IMR-90 (cell line): Measurements from ENCODE around the gene ALDH2. TPM values are rescaled to one million over a fixed set of nuclear protein-coding genes. Genes with fewer than 3 reads are reported as not detected.

Source experiments
- ATAC-seq: fragments of 200-7000 bp; cut with Tn5 transposase; 2 replicates; pipeline ENCODE4 v1.9.1; 2020; ENCODE audit warnings: low read depth, mild to moderate bottlenecking, moderate library complexity
- BruUV-seq: library from RNA; stranded (reverse); fragments of 400-500 nt; replicated peaks from 2 replicates; lab custom pipeline; 2021; lab: Mats Ljungman, UMichigan
- CTCF ChIA-PET: fragments of 300-600 bp; formaldehyde crosslinking; extraction: SDS; loops from one replicate; lab custom pipeline; 2021; ENCODE audit warnings: antibody characterized with exemption; lab: Yijun Ruan, JAX
- POLR2A ChIA-PET: fragments of 300-600 bp; sonication (Branson Sonifier 250); formaldehyde crosslinking; loops from one replicate; lab custom pipeline; 2022; ENCODE audit warnings: antibody characterized with exemption; ENCODE audit not compliant: unreplicated experiment; lab: Charles Lee
- DNase-seq: peaks from one replicate; pipeline ENCODE4 v3.0.0; 2013
- H2AFZ ChIP-seq: replicated peaks from 2 replicates; pipeline ENCODE3; 2013; ENCODE audit warnings: low read length, mild to moderate bottlenecking; ENCODE audit not compliant: poor library complexity
- H2AK5ac ChIP-seq: 2 replicates; pipeline ENCODE4 v1.6.1; 2013; ENCODE audit warnings: low read depth, low read length, inconsistent platforms
- H2AK9ac ChIP-seq: replicated peaks from 2 replicates; pipeline ENCODE3; 2013; ENCODE audit warnings: mild to moderate bottlenecking, low read depth, low read length, moderate library complexity; ENCODE audit not compliant: poor library complexity
- H2BK120ac ChIP-seq: 2 replicates; pipeline ENCODE4 v1.6.1; 2013; ENCODE audit warnings: low read depth, low read length, inconsistent platforms
- H2BK15ac ChIP-seq: 3 replicates; pipeline ENCODE4 v1.6.1; 2013; ENCODE audit warnings: low read depth, low read length, inconsistent platforms
- H2BK20ac ChIP-seq: 2 replicates; pipeline ENCODE4 v1.6.1; 2013; ENCODE audit warnings: low read depth, mild to moderate bottlenecking, inconsistent platforms, low read length, moderate library complexity
- H2BK5ac ChIP-seq: 2 replicates; pipeline ENCODE4 v1.6.1; 2013; ENCODE audit warnings: mild to moderate bottlenecking, low read depth, low read length, inconsistent platforms; ENCODE audit not compliant: poor library complexity, severe bottlenecking
- H3K14ac ChIP-seq: replicated peaks from 2 replicates; pipeline ENCODE4 v1.6.1; 2013; ENCODE audit warnings: low read depth, low read length, inconsistent platforms
- H3K18ac ChIP-seq: 2 replicates; pipeline ENCODE4 v1.6.1; 2013; ENCODE audit warnings: low read depth, low read length, control low read depth
- H3K23ac ChIP-seq: 2 replicates; pipeline ENCODE4 v1.6.1; 2013; ENCODE audit warnings: low read depth, low read length, inconsistent platforms
- H3K27ac ChIP-seq: 2 replicates; pipeline ENCODE4 v1.5.1; 2013; ENCODE audit warnings: mild to moderate bottlenecking, control low read depth, low read length; ENCODE audit not compliant: insufficient read depth
- H3K27me3 ChIP-seq: 2 replicates; pipeline ENCODE4 v1.6.1; 2013; ENCODE audit warnings: low read length; ENCODE audit not compliant: control insufficient read depth, insufficient read depth
- H3K36me3 ChIP-seq: 2 replicates; pipeline ENCODE4 v1.6.1; 2013; ENCODE audit warnings: low read length, mixed read lengths; ENCODE audit not compliant: control insufficient read depth, insufficient read depth
- H3K4ac ChIP-seq: 2 replicates; pipeline ENCODE4 v1.6.1; 2013; ENCODE audit warnings: low read depth, low read length, inconsistent platforms
- H3K4me1 ChIP-seq: 2 replicates; pipeline ENCODE4 v1.6.1; 2013; ENCODE audit warnings: low read length, mixed read lengths; ENCODE audit not compliant: control insufficient read depth, insufficient read depth
- H3K4me2 ChIP-seq: 2 replicates; pipeline ENCODE4 v1.6.1; 2013; ENCODE audit warnings: low read depth, mild to moderate bottlenecking, control low read depth, low read length, moderate library complexity
- H3K4me3 ChIP-seq: 2 replicates; pipeline ENCODE4 v1.5.1; 2013; ENCODE audit warnings: low read depth, mild to moderate bottlenecking, control low read depth, low read length, moderate library complexity; ENCODE audit not compliant: insufficient read depth
- H3K56ac ChIP-seq: 2 replicates; pipeline ENCODE4 v1.6.1; 2013; ENCODE audit warnings: low read length, inconsistent platforms; ENCODE audit not compliant: insufficient read depth; ENCODE audit errors: extremely low read depth
- H3K79me1 ChIP-seq, 2 experiments: 2 replicates each; pipeline ENCODE4 v1.6.1; 2013; ENCODE audit warnings: low read length in 2 of 2, inconsistent platforms in 1 of 2, low read depth in 1 of 2
- H3K9ac ChIP-seq: 2 replicates; pipeline ENCODE4 v1.6.1; 2013; ENCODE audit warnings: low read depth, low read length, control low read depth
- H3K9me1 ChIP-seq: 2 replicates; pipeline ENCODE4 v1.6.1; 2013; ENCODE audit warnings: low read length, inconsistent platforms; ENCODE audit not compliant: insufficient read depth
- H3K9me3 ChIP-seq: 2 replicates; pipeline ENCODE4 v1.6.1; 2013; ENCODE audit warnings: low read length; ENCODE audit not compliant: control insufficient read depth, insufficient read depth
- H4K20me1 ChIP-seq: 2 replicates; pipeline ENCODE4 v1.6.1; 2013; ENCODE audit warnings: low read length, inconsistent platforms; ENCODE audit not compliant: insufficient read depth
- H4K5ac ChIP-seq: 2 replicates; pipeline ENCODE4 v1.6.1; 2013; ENCODE audit warnings: mild to moderate bottlenecking, low read depth, low read length, control low read depth
- H4K8ac ChIP-seq, 2 experiments: 2 replicates each; pipeline ENCODE4 v1.6.1; 2013; ENCODE audit warnings: low read depth in 2 of 2, low read length in 2 of 2, control low read depth in 1 of 2, inconsistent platforms in 1 of 2
- H4K91ac ChIP-seq: 2 replicates; pipeline ENCODE4 v1.6.1; 2013; ENCODE audit warnings: low read depth, low read length, inconsistent platforms; ENCODE audit not compliant: insufficient read depth
- BHLHE40 ChIP-seq: fragments of 150-350 bp; IDR thresholded peaks from 2 replicates; pipeline ENCODE4 v1.6.1; 2016; ENCODE audit warnings: mild to moderate bottlenecking, low read depth, low read length
- CEBPB ChIP-seq: IDR thresholded peaks from 2 replicates; pipeline ENCODE4 v1.6.1; 2012; ENCODE audit warnings: low read depth, low read length, improper control_type of control experiment
- CHD1 ChIP-seq: IDR thresholded peaks from 2 replicates; pipeline ENCODE4 v1.6.1; 2012; ENCODE audit warnings: low read depth, low read length, improper control_type of control experiment
- CTCF ChIP-seq: conservative IDR thresholded peaks from 2 replicates; pipeline ENCODE4 v1.5.1; 2012; ENCODE audit warnings: mild to moderate bottlenecking, low read depth, low read length, improper control_type of control experiment
- ELK1 ChIP-seq: fragments of 150-350 bp; IDR thresholded peaks from 2 replicates; pipeline ENCODE4 v1.6.1; 2016; ENCODE audit warnings: low read depth, mild to moderate bottlenecking, low read length, moderate library complexity, borderline replicate concordance
- FOS ChIP-seq: fragments of 150-350 bp; IDR thresholded peaks from 2 replicates; pipeline ENCODE4 v1.6.1; 2016; ENCODE audit warnings: low read depth, low read length
- MAFK ChIP-seq: IDR thresholded peaks from 2 replicates; pipeline ENCODE4 v1.6.1; 2012; ENCODE audit warnings: low read depth, low read length, improper control_type of control experiment
- MAZ ChIP-seq: IDR thresholded peaks from 2 replicates; pipeline ENCODE4 v1.6.1; 2012; ENCODE audit warnings: low read depth, mild to moderate bottlenecking, low read length, improper control_type of control experiment, moderate library complexity, borderline replicate concordance
- MXI1 ChIP-seq: IDR thresholded peaks from 2 replicates; pipeline ENCODE4 v1.6.1; 2012; ENCODE audit warnings: low read depth, mild to moderate bottlenecking, low read length, moderate library complexity, borderline replicate concordance
- NFE2L2 ChIP-seq: fragments of 150-350 bp; IDR thresholded peaks from 2 replicates; pipeline ENCODE4 v1.6.1; 2016; ENCODE audit warnings: low read depth, mild to moderate bottlenecking, low read length
- POLR2A ChIP-seq: IDR thresholded peaks from 2 replicates; pipeline ENCODE4 v1.6.1; 2012; ENCODE audit warnings: mild to moderate bottlenecking, low read depth, low read length
- RAD21 ChIP-seq: IDR thresholded peaks from 2 replicates; pipeline ENCODE4 v1.6.1; 2012; ENCODE audit warnings: low read length, improper control_type of control experiment
- RCOR1 ChIP-seq: IDR thresholded peaks from 2 replicates; pipeline ENCODE4 v1.6.1; 2012; ENCODE audit warnings: mild to moderate bottlenecking, low read length, improper control_type of control experiment; ENCODE audit not compliant: insufficient replicate concordance
- RFX5 ChIP-seq: IDR thresholded peaks from 2 replicates; pipeline ENCODE4 v1.8.0; 2012; ENCODE audit warnings: low read depth, mild to moderate bottlenecking, low read length, moderate library complexity
- SMC3 ChIP-seq: fragments of 150-350 bp; IDR thresholded peaks from 2 replicates; pipeline ENCODE4 v1.6.1; 2016; ENCODE audit warnings: low read depth, mild to moderate bottlenecking, antibody characterized with exemption, low read length, moderate library complexity
- USF2 ChIP-seq: fragments of 150-350 bp; IDR thresholded peaks from 2 replicates; pipeline ENCODE4 v1.6.1; 2017; ENCODE audit warnings: mild to moderate bottlenecking, antibody characterized with exemption, low read length, low read depth
- WGBS, 2 experiments: methylation state at CpG; one replicate each; pipeline versions ENCODE4 v1.1.5 to v1.1.7; 2013; ENCODE audit warnings: missing lambda C conversion rate in 2 of 2; ENCODE audit not compliant: insufficient read length in 1 of 2; ENCODE audit errors: extremely low coverage in 2 of 2; 5-methylcytosine and 5-hydroxymethylcytosine counted together
- dilution Hi-C: fragments of 300-500 bp; cut with HindIII; formaldehyde crosslinking; loops from one replicate; pipeline ENCODE4 v1.14.3; 2018; ENCODE audit warnings: low sequenced_read_pairs; ENCODE audit not compliant: unreplicated experiment
- in situ Hi-C: fragments of 300-500 bp; cut with MboI; formaldehyde crosslinking; loops from 3 replicates; pipeline ENCODE4 v1.14.3; 2019; ENCODE audit warnings: low sequenced_read_pairs, inconsistent platforms, mixed read lengths
- intact Hi-C: fragments of 100-400 bp; cut with micrococcal nuclease; formaldehyde crosslinking; loops from 2 replicates; pipeline ENCODE4 v1.10.0; 2022
- polyA plus RNA-seq, 3 experiments: library from polyadenylated mRNA; depleted of rRNA; stranded (reverse); fragments of >200 nt; gene quantifications; 2 replicates each; pipeline ENCODE4 v1.2.3, GENCODE V29; 2012; ENCODE audit warnings: low replicate concordance in 1 of 3
- total RNA-seq: library from RNA; depleted of rRNA; stranded (reverse); fragments of >200 nt; gene quantifications from 2 replicates; pipeline ENCODE4 v1.2.3, GENCODE V29; 2012

ALDH2 gene
- total and polyA plus RNA-seq, 2 of the 4 experiments (the other 2 are of a cell fraction), result 16.0 to 41.2 TPM

- no peak overlapping the region for H2BK20ac ChIP-seq
These were observed 40.5 kb downstream of the ALDH2 start for GRCh38 chr12:111807232-111807631.

More at GRCh38 chr12:111807232-111807631, 40.5 kb downstream of the ALDH2 start:
- H4K8ac ChIP-seq, result no peak overlapping the region
- H2AK9ac ChIP-seq, result no peak overlapping the region
- no peak overlapping the region for H2AK5ac ChIP-seq
- no peak overlapping the region for H3K4me3 ChIP-seq
- DNase-seq (no peak), ATAC-seq (no peak)
- TF ChIP-seq BHLHE40, result no peak
- TF ChIP-seq CHD1, result no peak
- no peak for TF ChIP-seq NFE2L2
- TF ChIP-seq MXI1, result no peak
- no peak for TF ChIP-seq CEBPB
- TF ChIP-seq SMC3, result no peak
- no peak for TF ChIP-seq MAFK
- TF ChIP-seq MAZ, result no peak
- TF ChIP-seq RCOR1, result no peak
- TF ChIP-seq CTCF, result no peak
- no peak for TF ChIP-seq RAD21
- no peak for TF ChIP-seq RFX5
- no peak for TF ChIP-seq USF2
- TF ChIP-seq FOS, result no peak
- TF ChIP-seq ELK1, result no peak
- no peak for TF ChIP-seq POLR2A
- no peaks in the 10 kb centered on the region for H4K20me1 ChIP-seq
- in situ Hi-C loops, result no loop called here
- ChIA-PET CTCF (no interaction called here), POLR2A (no interaction called here)
- H4K91ac ChIP-seq, result no peak overlapping the region
- H3K4me2 ChIP-seq, result no peak overlapping the region
- no peak overlapping the region for H4K5ac ChIP-seq
- intact Hi-C loops, result no loop called here
- H3K4me1 ChIP-seq, result no peaks in the 10 kb centered on the region
- peaks cover 38% of the 10 kb centered on the region for H3K36me3 ChIP-seq
- H3K18ac ChIP-seq, result no peak overlapping the region
- dilution Hi-C loops, result no loop called here
- no peaks in the 10 kb centered on the region for H3K79me1 ChIP-seq
- H3K9me3 ChIP-seq, result no peaks in the 10 kb centered on the region
- H2BK5ac ChIP-seq, result no peak overlapping the region
- H3K14ac ChIP-seq, result no peak overlapping the region
- H2AFZ ChIP-seq, result no peak overlapping the region
- BruUV-seq, result no TSS peak
- no peak overlapping the region for H2BK15ac ChIP-seq
- no peak overlapping the region for H3K56ac ChIP-seq
- H3K27me3 ChIP-seq, result no peaks in the 10 kb centered on the region
- no peak overlapping the region for H3K23ac ChIP-seq
- WGBS, 2 experiments, result 100% methylated on average over 2 of the region's 7 CpGs; no CpG with 5 or more reads in 1 of the 2 experiments
- H3K9ac ChIP-seq, result no peak overlapping the region
- H3K4ac ChIP-seq, result no peak overlapping the region
- no peak overlapping the region for H2BK120ac ChIP-seq
- no peak overlapping the region for H3K27ac ChIP-seq
- no peaks in the 10 kb centered on the region; the same call in 1 of the 2 replicates for H3K9me1 ChIP-seq
